Activated naive CD8-positive, alpha-beta T cell treated with anti-CD3 and anti-CD28 coated beads, Interleukin-2, amount 10 ng/mL, durations not matched to agents 7 days and 5 days (primary cell): ENCODE measurements around the gene KLF3. TPM values are rescaled to one million over a fixed set of nuclear protein-coding genes. Genes with fewer than 3 reads are reported as not detected.
"Not testable (repeated sequence)": the region's sequence is repeated elsewhere in the genome, so short reads cannot be mapped to it uniquely, and the experiment has no call there.

Experiments used
- ATAC-seq: fragments of 150-1000 bp; cut with Tn5 transposase; one replicate; pipeline ENCODE4 v1.10.0; 2021; ENCODE audit warnings: low read depth, moderate library complexity
- POLR2A ChIA-PET: fragments of 350-600 bp; sonication (Branson Sonifier 250); formaldehyde crosslinking; loops from one replicate; lab custom pipeline; 2021; ENCODE audit warnings: antibody characterized with exemption; lab: Charles Lee
- DNase-seq: peaks from one replicate; pipeline ENCODE4 v3.0.0; 2021
- H3K27ac Mint-ChIP-seq: one replicate; pipeline ENCODE4 v1.8.0; 2022; ENCODE audit warnings: mild to moderate bottlenecking, mixed read lengths
- H3K27me3 Mint-ChIP-seq: one replicate; pipeline ENCODE4 v1.8.0; 2022; ENCODE audit warnings: mild to moderate bottlenecking, moderate library complexity, mixed read lengths
- H3K36me3 Mint-ChIP-seq: one replicate; pipeline ENCODE4 v1.8.0; 2021; ENCODE audit warnings: mild to moderate bottlenecking, mixed read lengths
- H3K4me1 Mint-ChIP-seq: one replicate; pipeline ENCODE4 v1.8.0; 2021; ENCODE audit warnings: mixed read lengths
- H3K4me3 Mint-ChIP-seq: one replicate; pipeline ENCODE4 v1.8.0; 2022; ENCODE audit warnings: mild to moderate bottlenecking, moderate library complexity, mixed read lengths
- H3K9me3 Mint-ChIP-seq: one replicate; pipeline ENCODE4 v1.8.0; 2021; ENCODE audit warnings: mixed read lengths
- total RNA-seq, 2 experiments: library from RNA; stranded (reverse); gene quantifications; one replicate each; pipeline ENCODE4 v1.2.3, GENCODE V29; 2021

KLF3 gene
- total RNA-seq, 2 experiments from 2014 or later = 37.8 to 44.1 TPM

DNA sequence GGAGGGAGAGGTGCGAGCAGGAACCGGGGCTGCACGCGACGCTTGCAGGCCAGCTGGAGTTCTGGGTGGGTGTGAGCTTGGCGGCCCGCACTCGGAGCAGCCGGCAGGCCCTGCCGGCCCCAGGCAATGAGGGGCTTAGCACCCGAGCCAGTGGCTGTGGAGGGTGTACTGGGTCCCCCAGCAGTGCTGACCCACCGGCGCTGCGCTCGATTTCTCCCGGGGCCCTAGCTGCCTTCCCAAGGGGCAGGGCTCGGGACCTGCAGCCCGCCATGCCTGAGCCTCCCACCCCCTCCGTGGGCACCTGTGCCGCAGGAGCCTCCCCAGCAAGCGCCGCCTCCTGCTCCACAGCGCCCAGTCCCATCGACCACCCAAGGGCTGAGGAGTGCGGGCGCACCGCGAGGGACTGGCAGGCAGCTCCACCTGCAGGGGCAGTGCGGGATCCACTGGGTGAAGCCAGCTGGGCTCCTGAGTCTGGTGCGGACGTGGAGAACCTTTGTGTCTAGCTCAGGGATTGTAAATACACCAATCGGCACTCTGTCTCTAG, 37.0 kb upstream of the KLF3 start:
- H3K27ac Mint-ChIP-seq, H3K4me1 Mint-ChIP-seq, ATAC-seq, DNase-seq, POLR2A ChIA-PET, H3K27me3 Mint-ChIP-seq, H3K4me3 Mint-ChIP-seq, H3K9me3 Mint-ChIP-seq, H3K36me3 Mint-ChIP-seq: not testable (repeated sequence)

DNA sequence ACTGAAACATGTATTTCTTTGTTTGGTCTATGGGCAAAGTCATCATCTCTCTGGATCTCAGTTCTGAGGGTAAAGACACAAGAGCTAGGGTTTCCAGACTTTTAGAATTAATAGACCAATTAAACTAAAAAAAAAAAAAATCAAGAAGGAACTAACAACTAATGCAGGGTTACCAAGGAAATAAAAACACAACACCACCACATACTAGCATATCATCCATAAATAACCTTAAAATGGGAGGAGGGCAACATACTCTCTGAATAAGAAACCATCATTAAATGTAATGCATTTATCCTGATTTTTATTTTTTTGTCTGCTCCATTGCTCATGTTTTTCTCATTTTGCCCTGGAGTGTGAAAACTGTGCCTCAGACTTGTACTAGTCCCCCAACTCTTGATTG, 33.5 kb upstream of the KLF3 start:
- Mint-ChIP-seq H3K27ac (no peak overlapping the region), H3K9me3 (peaks cover 4% of the 10 kb centered on the region), H3K36me3 (no peaks in the 10 kb centered on the region), H3K4me3 (no peak overlapping the region), H3K4me1 (peaks cover 2% of the 10 kb centered on the region), H3K27me3 (peaks cover 2% of the 10 kb centered on the region)
- ATAC-seq (no peak), DNase-seq (no peak)
- POLR2A ChIA-PET = no interaction called here

DNA sequence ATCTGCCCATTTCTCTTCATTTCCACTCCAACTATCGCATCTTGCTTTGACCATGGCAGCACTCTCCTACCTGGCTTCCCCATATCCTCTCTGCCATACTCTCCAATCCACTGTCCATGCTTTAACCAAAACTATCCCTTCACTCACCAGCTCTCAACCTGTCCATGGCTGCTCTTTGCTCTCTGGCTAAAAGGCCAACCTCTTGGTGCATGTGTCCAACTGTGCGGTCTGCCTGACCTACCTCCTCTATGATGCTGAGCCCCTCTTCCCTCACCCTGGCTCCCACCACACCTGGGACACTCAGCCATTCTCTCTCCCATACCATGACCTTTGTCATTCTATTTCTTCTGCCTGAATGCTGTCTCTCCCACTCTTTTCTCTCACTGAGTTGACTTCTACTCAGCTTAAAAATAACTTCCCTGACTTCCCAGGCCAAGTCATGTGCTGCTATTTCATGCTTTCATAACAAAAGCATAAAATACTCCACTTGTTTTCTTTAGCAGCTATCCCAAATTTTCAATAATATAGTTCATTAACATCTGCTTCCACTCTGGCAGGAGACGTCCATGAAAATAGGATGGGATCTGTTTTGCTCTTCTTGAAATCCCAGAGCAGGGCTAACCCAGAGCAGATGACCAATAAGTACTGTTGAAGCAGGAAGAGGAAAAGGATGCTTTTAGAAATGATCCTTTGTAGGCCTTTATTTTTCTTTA, 29.8 kb upstream of the KLF3 start:
- no peaks in the 10 kb centered on the region for H3K36me3 Mint-ChIP-seq

DNA sequence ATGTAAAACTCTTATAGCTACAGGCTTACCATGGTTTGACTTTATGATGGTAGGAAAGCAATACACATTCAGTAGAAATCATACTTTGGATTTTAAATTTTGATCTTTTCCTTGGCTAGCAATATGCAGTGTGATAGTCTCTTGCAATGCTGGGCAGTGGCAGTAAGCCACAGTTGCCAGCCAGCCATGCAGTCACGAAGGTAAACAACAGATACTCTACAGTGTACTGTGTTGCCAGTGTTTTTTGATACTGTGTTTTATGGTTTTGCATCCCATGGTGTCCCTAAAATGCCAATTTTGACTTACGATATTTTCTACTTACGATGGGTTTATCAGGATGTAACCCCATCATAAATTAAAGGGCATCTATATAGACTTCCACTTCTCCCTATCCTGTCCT, 24.8 kb upstream of the KLF3 start:
- DNase-seq (no peak), ATAC-seq (no peak)
- POLR2A ChIA-PET = no interaction called here
- Mint-ChIP-seq H3K27me3 (peaks cover 5% of the 10 kb centered on the region), H3K4me1 (peaks cover 3% of the 10 kb centered on the region), H3K27ac (no peak overlapping the region), H3K36me3 (no peaks in the 10 kb centered on the region), H3K9me3 (peaks cover under 1% of the 10 kb centered on the region), H3K4me3 (no peak overlapping the region)

More for the DNA sequence above, 29.8 kb upstream of the KLF3 start:
- H3K27ac Mint-ChIP-seq = no peak overlapping the region
- peaks cover 3% of the 10 kb centered on the region for H3K4me1 Mint-ChIP-seq
- DNase-seq (no peak), ATAC-seq (no peak)
- no peak overlapping the region for H3K4me3 Mint-ChIP-seq
- POLR2A ChIA-PET = no interaction called here
- peaks cover 4% of the 10 kb centered on the region for H3K9me3 Mint-ChIP-seq
- peaks cover 5% of the 10 kb centered on the region for H3K27me3 Mint-ChIP-seq

DNA sequence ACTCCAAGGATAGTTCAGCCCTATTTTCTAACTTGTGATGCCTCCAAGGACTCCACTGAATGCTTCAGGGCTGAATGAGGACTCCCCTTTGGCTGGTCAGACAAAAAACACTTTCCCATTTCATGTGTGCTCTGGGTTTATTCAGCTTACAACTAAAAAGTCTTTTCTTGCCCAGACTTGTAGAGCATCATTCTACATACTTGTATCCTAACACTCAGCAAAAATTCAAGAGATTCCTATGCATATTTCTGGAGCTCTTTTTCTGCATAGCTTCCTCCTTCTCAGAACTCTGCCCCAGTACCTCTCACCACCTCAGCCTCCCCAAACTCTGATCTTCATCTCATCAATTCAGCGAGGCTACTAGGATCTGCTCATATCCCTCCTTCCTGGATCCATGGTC, 22.2 kb upstream of the KLF3 start:
- Mint-ChIP-seq H3K4me1 (peaks cover 3% of the 10 kb centered on the region), H3K9me3 (peaks cover 2% of the 10 kb centered on the region), H3K4me3 (no peak overlapping the region), H3K27ac (no peak overlapping the region), H3K36me3 (peaks cover 2% of the 10 kb centered on the region), H3K27me3 (peaks cover 4% of the 10 kb centered on the region)
- DNase-seq (no peak), ATAC-seq (no peak)
- POLR2A ChIA-PET = no interaction called here

DNA sequence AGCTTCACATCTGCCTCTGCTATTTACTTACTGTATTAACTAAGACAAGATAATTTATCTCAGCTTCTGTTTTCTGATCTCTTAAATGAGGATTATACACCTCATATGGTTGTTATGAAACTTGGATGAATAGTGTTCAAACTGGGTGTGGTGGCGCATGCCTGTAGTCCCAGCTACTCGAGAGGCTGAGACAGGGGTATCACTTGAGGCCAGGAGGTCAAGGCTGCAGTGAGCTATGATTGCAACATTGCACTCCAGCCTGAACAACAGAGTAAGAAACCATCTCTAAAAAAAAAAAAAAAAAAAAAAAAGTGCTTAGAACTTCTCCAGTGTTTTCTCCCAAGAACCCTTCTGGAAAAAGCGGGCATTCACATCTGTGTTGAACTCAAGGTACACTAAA, 19.8 kb upstream of the KLF3 start:
- POLR2A ChIA-PET = interaction anchor here (0.5 kb wide), 1 partner anchor 18 kb away, joined by 5 read pairs; no protein-coding TSS in a partner anchor
- Mint-ChIP-seq H3K27me3 (no peaks in the 10 kb centered on the region), H3K9me3 (peaks cover 6% of the 10 kb centered on the region), H3K4me1 (peaks cover 3% of the 10 kb centered on the region), H3K27ac (no peak overlapping the region), H3K36me3 (peaks cover 2% of the 10 kb centered on the region), H3K4me3 (no peak overlapping the region)
- ATAC-seq = no peak
- DNase-seq = no peak

DNA sequence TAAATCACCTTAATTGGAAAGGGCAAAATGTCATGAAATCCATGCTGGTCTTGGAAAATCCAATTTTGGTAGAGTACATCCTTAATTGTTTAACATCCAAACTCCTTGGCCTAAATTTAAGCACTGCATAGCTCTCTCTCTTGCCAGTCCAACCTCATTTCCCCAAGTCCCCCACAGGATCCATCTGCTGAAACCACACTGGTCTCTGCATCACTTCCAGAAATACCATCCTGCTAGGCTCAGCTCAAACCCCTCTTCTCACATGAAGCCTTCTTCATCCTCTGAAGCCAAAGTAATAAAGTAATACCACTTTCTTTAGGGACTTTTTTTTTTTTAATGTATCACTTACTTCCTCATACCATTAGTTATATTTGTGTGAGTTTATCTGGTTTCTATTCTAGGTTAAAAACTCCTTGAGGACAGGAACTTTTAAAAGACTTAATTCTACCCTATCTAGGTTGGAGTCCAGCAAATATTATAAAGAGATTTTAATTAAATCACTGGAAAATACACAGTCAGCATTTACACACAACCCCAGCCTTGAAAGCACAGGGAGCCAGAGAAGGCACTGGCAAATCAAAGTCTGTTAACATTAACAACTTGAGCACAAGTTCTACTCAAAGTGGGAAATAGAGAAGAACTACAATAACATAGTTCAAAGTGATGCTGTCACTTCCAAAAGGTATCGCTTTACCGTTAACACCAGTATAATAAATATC, 16.7 kb upstream of the KLF3 start:
- Mint-ChIP-seq H3K4me1 (peaks cover 3% of the 10 kb centered on the region), H3K9me3 (peaks cover 6% of the 10 kb centered on the region), H3K27me3 (no peaks in the 10 kb centered on the region), H3K36me3 (peaks cover 2% of the 10 kb centered on the region), H3K27ac (no peak overlapping the region), H3K4me3 (no peak overlapping the region)
- POLR2A ChIA-PET = interaction anchor here (0.6 kb wide), 1 partner anchor 821 kb away, joined by 3 read pairs; no protein-coding TSS in a partner anchor
- DNase-seq (no peak), ATAC-seq (no peak)

DNA sequence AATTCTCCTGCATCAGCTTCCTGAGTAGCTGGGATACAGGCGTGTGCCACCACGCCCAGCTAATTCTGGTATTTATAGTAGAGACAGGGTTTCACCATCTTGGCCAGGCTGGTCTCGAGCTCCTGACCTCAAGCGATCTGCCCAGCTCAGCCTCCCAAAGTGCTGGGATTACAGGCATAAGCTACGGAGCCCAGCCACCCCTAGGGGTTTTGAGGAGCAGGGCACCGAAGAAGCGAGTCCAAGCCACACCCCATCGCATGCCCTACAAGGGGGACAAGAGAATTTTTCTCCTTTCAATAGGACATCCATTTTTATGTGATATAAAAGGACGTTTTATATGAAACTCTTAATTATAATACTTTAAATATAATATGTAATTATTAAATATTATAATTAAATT, 13.9 kb upstream of the KLF3 start:
- H3K27me3 Mint-ChIP-seq = no peaks in the 10 kb centered on the region
- ATAC-seq (no peak), DNase-seq (no peak)
- POLR2A ChIA-PET = interaction anchor here (0.6 kb wide), 1 partner anchor 11 kb away, joined by 6 read pairs; no protein-coding TSS in a partner anchor
- peaks cover 2% of the 10 kb centered on the region for H3K36me3 Mint-ChIP-seq
- H3K9me3 Mint-ChIP-seq = peaks cover 8% of the 10 kb centered on the region
- H3K4me1 Mint-ChIP-seq = peaks cover 16% of the 10 kb centered on the region
- H3K4me3 Mint-ChIP-seq = no peak overlapping the region
- H3K27ac Mint-ChIP-seq = no peak overlapping the region

DNA sequence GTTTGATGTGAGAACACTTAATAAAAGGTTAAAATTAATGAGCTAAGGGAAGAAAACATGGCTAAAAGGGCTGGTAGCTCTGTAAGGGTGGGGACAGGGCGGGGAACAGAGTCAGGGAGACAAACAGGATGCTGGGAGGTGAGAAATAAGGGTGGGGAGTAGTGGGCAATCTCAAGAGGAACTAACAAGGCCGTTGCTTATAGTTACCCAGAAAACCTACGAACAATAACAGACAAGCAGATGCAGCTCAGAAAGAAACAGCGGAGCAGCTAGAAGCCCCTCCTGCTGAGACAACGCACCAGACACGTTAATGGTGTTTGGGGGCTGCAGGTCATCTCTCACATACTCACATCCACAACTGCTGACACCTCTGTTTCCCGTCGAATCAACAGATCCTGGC, 9.7 kb upstream of the KLF3 start:
- no peak overlapping the region for H3K27ac Mint-ChIP-seq
- ATAC-seq (peak; percentile 66), DNase-seq (no peak)
- H3K36me3 Mint-ChIP-seq = peaks cover 3% of the 10 kb centered on the region
- POLR2A ChIA-PET = interaction anchor here (1.3 kb wide), 1 partner anchor 11 kb away, joined by 3 read pairs; no protein-coding TSS in a partner anchor
- H3K27me3 Mint-ChIP-seq = no peaks in the 10 kb centered on the region
- H3K4me3 Mint-ChIP-seq = no peak overlapping the region
- H3K9me3 Mint-ChIP-seq = peaks cover 5% of the 10 kb centered on the region
- peaks cover 27% of the 10 kb centered on the region for H3K4me1 Mint-ChIP-seq

DNA sequence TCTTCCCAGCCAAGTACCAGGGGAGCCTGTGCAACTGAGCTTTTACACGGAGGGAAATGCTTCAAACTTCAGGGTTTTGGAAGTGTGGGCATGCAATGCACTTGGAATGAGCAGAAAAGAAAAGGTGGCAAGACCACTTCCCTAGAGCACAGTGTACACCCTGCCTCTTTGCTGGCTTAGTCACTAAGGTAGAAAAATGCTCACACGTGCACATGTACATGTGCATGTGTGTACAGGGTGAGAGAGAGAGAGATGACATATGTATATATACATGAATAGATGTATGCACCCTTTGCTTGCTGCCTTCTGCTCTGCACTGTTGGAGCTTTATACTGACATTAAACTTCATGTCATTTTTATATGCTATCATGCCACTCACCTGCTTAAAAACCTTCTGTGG, 7.9 kb upstream of the KLF3 start:
- Mint-ChIP-seq H3K36me3 (peaks cover 7% of the 10 kb centered on the region), H3K4me3 (no peak overlapping the region), H3K9me3 (peaks cover 11% of the 10 kb centered on the region), H3K27ac (no peak overlapping the region), H3K27me3 (no peaks in the 10 kb centered on the region), H3K4me1 (peaks cover 28% of the 10 kb centered on the region)
- POLR2A ChIA-PET = no interaction called here
- ATAC-seq (no peak), DNase-seq (no peak)

DNA sequence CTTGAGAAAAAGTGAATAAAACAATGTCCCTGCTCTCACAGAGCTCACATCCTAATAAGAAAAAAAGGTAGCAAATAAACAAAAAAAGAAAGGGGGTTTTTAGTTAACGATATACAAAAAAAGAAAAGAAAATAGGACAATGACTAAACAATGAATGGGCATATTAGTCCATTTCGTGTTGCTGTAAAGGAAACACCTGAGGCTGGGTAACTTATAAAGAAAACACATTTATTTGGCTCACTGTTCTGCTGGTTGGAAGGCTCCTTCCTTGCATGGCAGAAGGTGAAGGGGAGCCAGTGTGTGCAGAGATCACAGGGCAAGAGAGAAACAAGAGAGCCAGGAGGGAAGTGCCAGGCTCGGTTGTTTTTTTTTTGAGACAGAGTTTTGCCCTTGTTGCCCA, 4.7 kb upstream of the KLF3 start:
- H3K27me3 Mint-ChIP-seq = no peaks in the 10 kb centered on the region
- DNase-seq (no peak), ATAC-seq (no peak)
- H3K9me3 Mint-ChIP-seq = peaks cover 10% of the 10 kb centered on the region
- peaks cover 32% of the 10 kb centered on the region for H3K4me1 Mint-ChIP-seq
- POLR2A ChIA-PET = no interaction called here
- peaks cover 10% of the 10 kb centered on the region for H3K36me3 Mint-ChIP-seq
- H3K27ac Mint-ChIP-seq = no peak overlapping the region
- H3K4me3 Mint-ChIP-seq = no peak overlapping the region

DNA sequence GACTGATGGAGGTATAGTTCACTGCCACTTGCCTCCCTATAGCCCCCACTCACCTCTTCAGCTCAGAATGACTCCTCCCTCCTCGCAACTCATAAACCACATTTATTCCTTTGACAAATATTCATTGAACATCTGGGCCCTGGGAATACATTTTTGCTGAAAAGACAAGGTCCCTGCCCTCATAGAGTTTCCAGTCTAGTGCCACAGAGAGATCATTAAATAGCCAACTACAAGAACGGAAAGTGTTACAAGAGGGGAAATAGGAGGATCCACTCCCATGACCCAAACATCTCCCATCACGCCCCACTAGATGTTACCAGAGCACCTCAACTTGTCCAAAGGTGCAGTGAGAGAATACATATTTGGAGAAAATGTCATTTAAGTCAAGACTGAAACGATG, 3.2 kb upstream of the KLF3 start:
- ATAC-seq (no peak), DNase-seq (no peak)
- Mint-ChIP-seq H3K4me1 (peaks cover 32% of the 10 kb centered on the region), H3K36me3 (peaks cover 10% of the 10 kb centered on the region), H3K27ac (peak overlapping the region; percentile 2), H3K4me3 (peak overlapping the region; percentile 17), H3K9me3 (peaks cover 10% of the 10 kb centered on the region), H3K27me3 (no peaks in the 10 kb centered on the region)
- POLR2A ChIA-PET = no interaction called here

DNA sequence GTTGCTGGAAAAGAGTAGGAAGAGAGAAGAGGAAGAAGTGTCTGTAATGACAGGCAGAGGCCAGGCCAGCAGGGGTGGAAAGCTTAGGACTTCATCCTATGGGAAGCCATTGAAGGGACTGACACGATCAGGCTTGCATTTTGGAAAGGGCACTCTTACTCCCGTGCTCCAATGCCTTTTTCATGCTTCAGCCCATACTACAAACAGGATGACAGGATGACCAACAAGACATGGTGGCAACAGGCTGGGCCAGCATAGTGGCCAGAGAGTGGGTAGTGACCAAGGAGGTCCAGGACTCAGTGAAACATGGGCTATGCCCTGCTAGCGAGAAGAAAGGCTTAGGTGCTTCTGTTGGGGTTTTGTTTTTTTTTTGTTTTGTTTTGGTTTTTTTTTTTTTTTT, 2.6 kb upstream of the KLF3 start:
- POLR2A ChIA-PET = interaction anchor here (0.6 to 0.7 kb wide), 2 partner anchors 12 to 17 kb away, joined by 5 to 6 read pairs; no protein-coding TSS in a partner anchor
- H3K4me3 Mint-ChIP-seq = peak overlapping the region; percentile 17
- peaks cover 36% of the 10 kb centered on the region for H3K4me1 Mint-ChIP-seq
- ATAC-seq (no peak), DNase-seq (no peak)
- no peaks in the 10 kb centered on the region for H3K27me3 Mint-ChIP-seq
- no peak overlapping the region for H3K27ac Mint-ChIP-seq
- H3K36me3 Mint-ChIP-seq = peaks cover 10% of the 10 kb centered on the region
- H3K9me3 Mint-ChIP-seq = peaks cover 10% of the 10 kb centered on the region
